DMS 273 treated with DMSO at 0.1 percent for 48 hours (cell line): ENCODE results near the gene PLEKHG4B.
"Not testable (repeated sequence)": the region's sequence is repeated elsewhere in the genome, so short reads cannot be mapped to it uniquely, and the experiment has no call there.

Source experiments
- DNase-seq: peaks from one replicate; lab custom pipeline; 2025; lab: John Stamatoyannopoulos, UW

The PLEKHG4B gene

DNA sequence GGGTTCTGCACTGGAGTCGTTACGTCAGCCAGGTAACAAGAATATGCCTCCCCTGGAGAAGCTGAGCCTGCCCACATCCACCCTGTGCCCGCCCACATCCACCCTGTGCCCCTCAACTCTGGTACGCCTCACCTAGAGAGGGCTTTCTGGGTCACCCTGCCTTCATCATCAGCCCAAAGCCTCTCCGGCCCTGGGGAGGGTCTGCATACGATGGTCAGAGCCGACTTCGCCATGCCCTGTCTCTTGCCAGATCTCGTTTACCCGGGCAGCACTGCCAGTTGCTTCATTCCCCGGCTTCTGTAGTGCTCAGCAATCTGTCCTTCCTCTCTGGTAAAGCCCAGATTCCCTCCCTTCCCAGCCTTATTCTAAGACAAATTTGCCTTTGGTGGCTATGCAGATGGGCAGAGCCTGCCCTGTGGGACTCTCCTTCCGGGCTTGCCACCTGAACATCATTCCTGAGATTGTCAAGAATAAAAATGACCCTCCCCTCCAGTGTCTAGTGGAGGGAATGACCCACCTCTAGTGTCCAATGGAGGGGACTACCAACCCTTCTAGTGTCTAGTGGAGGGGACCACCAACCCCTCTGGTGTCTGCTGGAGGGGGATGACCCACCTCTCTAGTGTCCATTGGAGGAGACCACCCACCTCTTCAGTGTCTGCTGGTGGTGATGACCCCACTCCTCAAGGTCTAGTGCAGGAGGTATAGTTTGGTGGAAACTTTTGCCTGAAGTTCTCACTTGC lies 3.4 kb downstream of the PLEKHG4B start:
- DNase-seq = no peak

DNA sequence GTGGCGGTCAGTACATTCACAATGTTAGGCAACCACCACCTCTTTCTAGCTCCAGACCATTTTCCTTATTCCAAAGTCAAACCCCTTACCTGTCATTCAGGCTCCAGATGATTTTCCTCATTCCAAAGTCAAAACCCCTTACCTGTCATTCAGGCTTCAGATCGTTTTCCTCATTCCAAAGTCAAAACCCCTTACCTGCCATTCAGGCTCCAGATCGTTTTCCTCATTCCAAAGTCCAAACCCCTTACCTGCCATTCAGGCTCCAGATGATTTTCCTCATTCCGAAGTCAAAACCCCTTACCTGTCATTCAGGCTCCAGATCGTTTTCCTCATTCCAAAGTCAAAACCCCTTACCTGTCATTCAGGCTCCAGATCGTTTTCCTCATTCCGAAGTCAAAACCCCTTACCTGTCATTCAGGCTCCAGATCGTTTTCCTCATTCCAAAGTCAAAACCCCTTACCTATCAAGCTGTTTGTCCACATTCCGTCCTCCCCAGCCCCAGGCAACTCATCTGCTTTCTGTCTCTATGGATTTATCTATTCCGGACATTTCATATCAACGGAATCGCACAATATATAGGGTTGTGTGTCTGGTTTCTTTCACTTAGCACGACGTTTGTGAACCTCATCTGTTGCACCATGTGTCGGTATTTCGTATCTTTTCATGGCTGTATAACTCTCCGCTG lies 5.2 kb downstream of the PLEKHG4B start:
- DNase-seq = no peak

- DNase-seq = no peak
Observed at GRCh38 chr5:99815-100214, 7.8 kb downstream of the PLEKHG4B start.

- no peak for DNase-seq
Observed at GRCh38 chr5:102411-103043, 10.6 kb downstream of the PLEKHG4B start.

- not testable (repeated sequence) for DNase-seq
Observed at GRCh38 chr5:104106-104505, 12.1 kb downstream of the PLEKHG4B start.

DNA sequence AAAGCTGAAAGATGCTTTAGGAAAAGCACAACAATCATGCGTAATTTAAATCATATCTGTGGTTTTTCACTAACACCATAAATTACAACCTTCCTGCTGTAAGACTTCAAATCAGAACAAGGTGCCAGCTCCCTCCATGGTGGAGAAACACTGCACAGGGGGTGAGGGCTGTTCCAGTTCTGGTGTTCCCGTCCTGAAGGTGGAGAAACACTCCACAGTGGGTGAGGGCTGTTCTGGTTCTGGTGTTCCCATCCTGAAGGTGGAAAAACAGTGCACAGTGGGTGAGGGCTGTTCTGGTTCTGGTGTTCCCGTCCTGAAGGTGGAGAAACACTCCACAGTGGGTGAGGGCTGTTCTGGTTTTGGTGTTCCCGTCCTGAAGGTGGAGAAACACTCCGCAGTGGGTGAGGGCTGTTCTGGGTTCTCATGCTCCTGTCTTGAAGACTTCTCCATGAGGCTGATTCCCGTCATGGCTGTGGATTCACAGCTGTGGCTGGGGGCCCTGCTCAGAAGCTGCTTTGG lies 12.9 kb downstream of the PLEKHG4B start:
- no peak for DNase-seq

DNA sequence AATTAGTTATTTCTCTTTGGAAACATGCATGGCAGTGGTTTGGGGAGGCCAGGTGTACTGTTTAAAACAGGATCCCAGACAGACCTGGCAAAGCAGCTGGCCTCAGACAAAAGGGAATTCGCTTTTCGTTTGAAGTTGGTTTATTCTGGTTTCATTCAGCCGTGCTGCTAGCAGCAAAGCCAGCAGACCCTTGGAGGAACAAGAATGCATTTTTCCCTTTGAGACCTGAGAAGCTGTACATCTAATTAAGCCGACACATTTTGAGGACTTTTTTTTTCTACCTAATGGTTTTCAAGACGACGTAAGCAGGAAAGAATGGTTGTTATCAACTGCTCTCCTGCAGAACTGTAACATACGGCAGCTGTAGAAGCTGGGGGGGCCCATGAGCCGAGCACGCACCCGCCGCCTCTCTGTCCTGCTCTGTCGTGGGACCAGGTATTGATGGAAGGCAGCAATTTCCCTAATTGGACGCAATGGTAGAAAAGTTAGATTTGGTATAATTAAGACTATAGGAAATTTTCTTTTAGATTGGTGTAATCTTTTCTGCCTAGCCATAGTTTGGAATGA lies 13.6 kb downstream of the PLEKHG4B start:
- no peak for DNase-seq

DNA sequence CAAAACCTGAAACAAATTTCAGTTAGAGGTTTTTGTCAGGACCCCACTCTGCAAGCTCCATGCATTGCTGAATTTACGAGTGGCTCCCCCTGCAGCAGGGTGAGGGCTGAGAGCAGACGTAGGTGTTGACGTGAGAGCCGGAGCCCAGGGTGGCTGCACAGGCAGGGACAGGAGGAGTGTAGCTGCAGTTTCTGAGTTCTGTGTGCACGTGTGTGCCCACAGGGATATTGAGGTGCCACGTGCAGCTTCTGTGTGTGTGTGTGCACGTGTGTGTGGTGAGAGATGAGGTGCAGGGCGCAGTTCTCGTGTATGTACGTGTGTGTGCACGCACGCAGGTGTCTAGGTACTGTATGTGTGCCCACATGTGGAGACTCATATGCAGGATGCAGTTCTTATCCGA lies 14.6 kb downstream of the PLEKHG4B start:
- no peak for DNase-seq

- no peak for DNase-seq
Observed at GRCh38 chr5:107526-107925, 15.6 kb downstream of the PLEKHG4B start.

- DNase-seq = no peak
Observed at GRCh38 chr5:109826-110225, 17.9 kb downstream of the PLEKHG4B start.

DNA sequence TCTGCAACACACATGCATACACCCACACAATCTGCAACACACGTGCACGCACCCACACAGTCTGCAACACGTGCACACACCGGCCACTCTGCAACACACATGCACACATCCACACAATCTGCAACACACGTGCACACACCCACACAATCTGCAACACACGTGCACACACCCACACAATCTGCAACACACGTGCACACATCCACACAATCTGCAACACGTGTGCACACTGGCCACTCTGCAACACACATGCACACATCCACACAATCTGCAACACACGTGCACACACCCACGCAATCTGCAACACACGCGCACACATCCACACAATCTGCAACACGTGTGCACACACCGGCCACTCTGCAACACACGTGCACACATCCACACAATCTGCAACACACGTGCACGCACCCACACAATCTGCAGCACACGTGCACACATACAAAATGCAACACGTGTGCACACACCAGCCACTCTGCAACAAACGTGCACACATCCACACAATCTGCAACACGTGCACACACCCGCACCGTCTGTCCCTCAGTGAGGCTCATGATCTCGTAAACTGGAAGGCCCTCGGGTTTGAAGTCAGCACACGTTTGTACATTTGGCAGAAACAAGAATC lies 18.4 kb downstream of the PLEKHG4B start:
- no peak for DNase-seq

- DNase-seq = no peak
Observed at GRCh38 chr5:111171-111570, 19.2 kb downstream of the PLEKHG4B start.

DNA sequence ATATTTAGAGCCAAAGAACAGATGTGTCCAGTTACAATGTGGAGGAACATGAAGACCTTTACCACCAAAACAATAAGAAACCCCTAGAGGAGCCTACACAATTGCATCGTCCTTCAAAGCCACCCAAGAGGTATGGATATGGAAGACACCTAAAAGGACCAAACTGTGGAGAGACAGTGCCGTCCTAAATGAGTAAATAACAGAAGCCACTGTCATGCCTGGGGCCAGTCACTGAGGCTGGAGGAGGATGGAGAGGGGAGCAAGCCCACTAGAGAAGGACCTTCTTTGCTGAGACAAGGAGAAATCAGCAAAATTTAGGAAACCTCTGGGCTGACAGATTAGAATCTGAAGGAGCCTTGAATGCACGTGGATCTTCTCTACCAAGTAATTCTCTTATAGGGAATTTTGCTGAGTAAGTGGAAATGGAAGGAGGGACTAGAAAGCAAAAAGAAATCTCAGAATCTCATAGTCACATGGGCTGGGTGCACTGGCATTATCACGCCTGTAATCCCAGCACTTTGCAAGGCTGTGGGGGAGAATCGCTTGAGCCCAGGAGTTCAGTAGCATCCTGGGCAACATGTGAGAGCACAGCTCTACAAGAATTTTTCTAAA lies 27.6 kb downstream of the PLEKHG4B start:
- DNase-seq = no peak

- no peak for DNase-seq
Observed at GRCh38 chr5:121432-121831, 29.5 kb downstream of the PLEKHG4B start.

GRCh38 chr5:125815-126214 lies 33.8 kb downstream of the PLEKHG4B start:
- DNase-seq = no peak

- no peak for DNase-seq
Observed at GRCh38 chr5:126806-127205, 34.8 kb downstream of the PLEKHG4B start.

- DNase-seq = no peak
Observed at GRCh38 chr5:127886-128285, 35.9 kb downstream of the PLEKHG4B start.

DNA sequence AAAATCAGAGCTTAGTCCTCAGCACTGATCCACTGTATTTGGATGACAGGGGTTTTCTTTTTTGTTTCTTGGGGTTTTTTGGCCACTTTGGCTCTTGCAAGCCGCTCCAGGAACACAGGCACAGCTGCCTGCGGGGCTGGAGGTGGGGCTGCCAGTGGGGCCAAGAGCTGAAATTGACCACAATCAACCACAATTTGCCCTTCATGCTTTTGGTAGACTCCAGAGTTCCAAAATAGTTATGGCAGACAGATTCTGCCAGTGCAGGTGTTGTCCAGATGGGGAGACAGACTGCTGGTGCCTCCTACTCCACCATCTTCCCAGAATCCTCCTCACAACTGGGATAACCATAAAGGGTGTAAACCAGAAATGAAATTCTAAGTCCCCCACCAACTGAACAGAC lies 36.5 kb downstream of the PLEKHG4B start:
- no peak for DNase-seq

- DNase-seq = no peak
Observed at GRCh38 chr5:129148-129547, 37.2 kb downstream of the PLEKHG4B start.

DNA sequence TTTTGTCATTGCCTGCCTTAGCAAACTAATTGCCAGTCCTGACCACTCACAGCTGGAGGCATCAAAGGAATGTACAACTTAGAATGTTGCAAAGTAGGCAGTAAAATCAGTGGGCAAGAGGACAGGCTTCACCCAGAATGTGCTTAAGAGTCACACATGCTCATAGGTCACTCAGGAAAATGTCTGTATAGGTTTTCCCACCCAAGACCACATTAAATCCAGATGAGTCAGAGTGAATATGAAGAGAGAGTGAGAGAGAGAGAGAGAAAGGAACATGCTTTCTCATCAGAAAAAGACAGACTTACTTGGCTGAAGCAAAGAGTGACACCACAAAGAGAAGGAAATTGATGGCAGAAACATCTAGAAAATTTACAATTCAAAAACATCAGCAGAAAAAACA lies 37.9 kb downstream of the PLEKHG4B start:
- no peak for DNase-seq

DNA sequence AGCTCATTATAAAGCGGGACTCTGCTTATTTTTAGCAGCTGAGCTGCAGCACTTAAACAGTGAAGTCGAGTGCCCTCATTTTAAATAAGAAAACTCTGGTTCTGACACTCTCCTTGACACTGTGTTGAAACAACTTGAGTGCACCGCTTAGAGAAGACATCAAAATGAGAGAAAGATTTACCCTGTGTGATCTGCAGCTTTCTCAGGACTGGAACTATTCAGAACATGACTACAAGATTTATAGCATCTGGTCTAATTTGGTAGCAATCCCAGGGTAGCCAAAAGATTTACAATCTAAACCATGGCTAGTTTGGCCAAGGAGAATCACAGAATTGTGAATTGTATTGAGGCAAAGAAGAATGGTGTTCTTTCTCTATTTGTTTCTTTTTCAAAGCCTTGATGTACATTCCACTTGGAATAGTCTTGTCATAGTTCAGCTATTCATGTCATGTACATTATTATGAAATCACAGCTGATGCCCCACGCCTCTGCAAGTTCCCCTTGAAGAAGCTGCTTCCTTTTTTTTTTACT lies 38.7 kb downstream of the PLEKHG4B start:
- DNase-seq = no peak

DNA sequence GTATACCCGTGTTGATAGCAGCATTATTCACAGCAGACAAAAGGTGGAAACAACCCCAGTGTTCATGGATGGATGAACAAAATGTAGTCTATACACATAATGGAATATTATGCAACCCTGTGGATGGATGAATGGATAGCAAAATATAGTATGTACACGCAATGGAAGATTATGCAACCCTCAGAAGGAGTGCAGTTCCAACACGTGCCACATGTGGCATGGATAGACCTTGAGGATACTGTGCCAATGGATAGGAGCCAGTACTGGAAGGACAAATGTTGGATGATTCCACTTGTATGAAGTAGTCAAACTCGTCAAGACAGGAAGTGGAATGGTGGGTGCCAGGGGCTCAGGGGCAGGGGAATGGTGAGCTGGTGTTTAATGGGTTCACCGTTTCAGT lies 44.9 kb downstream of the PLEKHG4B start:
- DNase-seq = no peak
